Astrocyte of the cerebellum (primary cell): ENCODE data around the gene MACO1.

Experiments
- DNase-seq: peaks from one replicate; pipeline ENCODE4 v3.0.0-alpha.2; 2011; ENCODE audit warnings: low read depth
- H3K4me3 ChIP-seq: 2 replicates; pipeline ENCODE4 v1.5.1; 2011; ENCODE audit warnings: mild to moderate bottlenecking, low read depth, low read length, moderate library complexity
- CTCF ChIP-seq: IDR thresholded peaks from 2 replicates; pipeline ENCODE4 v1.5.1; 2012; ENCODE audit warnings: low read length, low read depth, moderate library complexity, mild to moderate bottlenecking; ENCODE audit errors: missing control alignments
- in situ Hi-C: cut with HindIII; loops from 2 replicates; pipeline ENCODE4 v1.10.0; 2017; ENCODE audit warnings: low sequenced_read_pairs

The MACO1 gene

GRCh38 chr1:25477448-25478034, 46.8 kb downstream of the MACO1 start:
- no peak for TF ChIP-seq CTCF
- in situ Hi-C loops: no loop called here
- no peak overlapping the region for H3K4me3 ChIP-seq
- no peak for DNase-seq

DNA sequence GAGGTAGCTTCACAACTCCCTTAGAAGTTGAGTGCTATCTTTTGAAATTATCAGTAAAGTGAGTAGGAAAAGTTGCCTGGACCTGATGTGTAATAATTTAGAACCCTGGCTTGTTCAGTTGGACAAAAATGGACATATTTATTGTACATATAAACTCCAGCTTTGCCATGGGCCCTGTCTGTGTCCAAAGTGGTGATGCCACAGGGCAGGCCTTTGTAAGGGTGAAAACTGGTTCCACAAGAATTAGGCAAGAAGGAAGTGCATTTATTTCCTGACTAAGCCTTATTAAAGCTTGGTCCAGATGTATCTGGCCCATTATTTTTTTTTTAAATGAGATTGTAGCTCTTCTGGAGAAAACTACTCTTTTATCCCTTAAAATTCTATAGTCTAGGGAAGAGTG, 47.9 kb downstream of the MACO1 start:
- H3K4me3 ChIP-seq: no peak overlapping the region
- DNase-seq: no peak
- in situ Hi-C loops: no loop called here
- no peak for TF ChIP-seq CTCF

DNA sequence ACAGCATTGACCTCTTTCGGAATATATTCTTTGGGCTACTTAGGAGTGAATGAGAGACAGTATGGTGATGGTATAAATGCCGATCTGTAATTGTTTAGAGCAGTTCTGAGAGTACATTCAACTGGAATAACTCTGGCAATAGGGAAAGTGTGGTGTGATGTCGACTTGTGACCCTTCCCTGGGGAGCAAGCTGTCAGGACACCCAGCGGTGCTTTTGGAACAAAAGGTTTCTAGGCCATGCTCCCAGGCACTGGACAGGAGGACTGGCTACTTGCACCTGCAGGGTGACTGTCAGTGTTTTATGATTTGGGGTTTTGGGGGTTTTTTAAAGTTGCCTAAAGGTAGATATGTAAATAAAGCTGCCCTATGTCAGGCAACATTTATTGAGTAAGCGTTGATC, 50.9 kb downstream of the MACO1 start:
- no peak for TF ChIP-seq CTCF
- DNase-seq: no peak
- H3K4me3 ChIP-seq: no peak overlapping the region
- in situ Hi-C loops: no loop called here

- DNase-seq: no peak
Observed at GRCh38 chr1:25482211-25482610, 51.5 kb downstream of the MACO1 start.

GRCh38 chr1:25484096-25484495, 53.4 kb downstream of the MACO1 start:
- no peak for TF ChIP-seq CTCF
- DNase-seq: no peak
- H3K4me3 ChIP-seq: no peak overlapping the region
- in situ Hi-C loops: no loop called here

More at GRCh38 chr1:25482211-25482610, 51.5 kb downstream of the MACO1 start:
- no peak for TF ChIP-seq CTCF
- H3K4me3 ChIP-seq: no peak overlapping the region
- in situ Hi-C loops: no loop called here

GRCh38 chr1:25484533-25484932, 53.8 kb downstream of the MACO1 start:
- no peak for DNase-seq
- no peak for TF ChIP-seq CTCF
- no peak overlapping the region for H3K4me3 ChIP-seq
- in situ Hi-C loops: no loop called here
